HL-60 (cell line): ENCODE results near the gene TCHH.

Source experiments
- DNase-seq, 2 experiments: peaks; one replicate each; pipeline ENCODE4 v3.0.0-alpha.2; 2010 to 2020; ENCODE audit warnings: low read depth in 1 of 2, low spot score in 1 of 2
- H3K27ac ChIP-seq: fragments of 250-450 bp; sonication (Bioruptor Pico); replicated peaks from 2 replicates; pipeline ENCODE4 v1.5.1; 2020; ENCODE audit warnings: mild to moderate bottlenecking, moderate library complexity
- H3K27me3 ChIP-seq: fragments of 250-450 bp; sonication (Bioruptor Pico); 2 replicates; pipeline ENCODE4 v1.5.1; 2021; ENCODE audit warnings: mild to moderate bottlenecking, moderate library complexity; ENCODE audit not compliant: insufficient read depth, poor library complexity, severe bottlenecking
- H3K4me3 ChIP-seq: replicated peaks from 2 replicates; pipeline ENCODE4 v1.5.1; 2011; ENCODE audit warnings: mild to moderate bottlenecking, control low read depth, low read length; ENCODE audit not compliant: insufficient read depth
- CTCF ChIP-seq: IDR thresholded peaks from one replicate; pipeline ENCODE4 v1.5.1; 2011; ENCODE audit warnings: low read length, control low read depth, inconsistent platforms; ENCODE audit not compliant: insufficient read depth
- GABPA ChIP-seq: IDR thresholded peaks from 2 replicates; pipeline ENCODE4 v1.6.1; 2012; ENCODE audit warnings: low read depth
- POLR2AphosphoS5 ChIP-seq: IDR thresholded peaks from 2 replicates; pipeline ENCODE4 v1.6.1; 2012; ENCODE audit warnings: low read depth
- REST ChIP-seq: IDR thresholded peaks from 2 replicates; pipeline ENCODE4 v1.6.1; 2012; ENCODE audit warnings: low read depth; ENCODE audit not compliant: insufficient replicate concordance
- SPI1 ChIP-seq: IDR thresholded peaks from 2 replicates; pipeline ENCODE4 v1.6.1; 2012; ENCODE audit warnings: low read depth, mild to moderate bottlenecking, borderline replicate concordance

Gene TCHH

GRCh38 chr1:152078831-152079441, 36.3 kb downstream of the TCHH start:
- no peak for DNase-seq
- no peak for TF ChIP-seq REST
- Histone ChIP-seq H3K27ac (no peak overlapping the region), H3K4me3 (no peak overlapping the region), H3K27me3 (peaks cover 3% of the 10 kb centered on the region)

- TF ChIP-seq REST (no peak), CTCF (no peak), GABPA (no peak), POLR2AphosphoS5 (no peak), SPI1 (no peak)
- Histone ChIP-seq H3K27me3 (peaks cover 6% of the 10 kb centered on the region), H3K27ac (no peak overlapping the region), H3K4me3 (no peak overlapping the region)
- DNase-seq = no peak
Measured at GRCh38 chr1:152072311-152072710, 42.9 kb downstream of the TCHH start.

GRCh38 chr1:152071123-152071522, 44.1 kb downstream of the TCHH start:
- no peak overlapping the region for H3K4me3 ChIP-seq
- H3K27ac ChIP-seq = no peak overlapping the region
- DNase-seq = no peak
- H3K27me3 ChIP-seq = peaks cover 6% of the 10 kb centered on the region
- no peak for TF ChIP-seq GABPA
- no peak for TF ChIP-seq REST
- TF ChIP-seq CTCF = no peak
- no peak for TF ChIP-seq SPI1

- Histone ChIP-seq H3K27ac (no peak overlapping the region), H3K27me3 (peaks cover 6% of the 10 kb centered on the region), H3K4me3 (no peak overlapping the region)
- TF ChIP-seq SPI1 = no peak
- no peak for TF ChIP-seq GABPA
- no peak for TF ChIP-seq POLR2AphosphoS5
- TF ChIP-seq CTCF = no peak
- TF ChIP-seq REST = no peak
- no peak for DNase-seq
Measured at GRCh38 chr1:152067929-152068328, 47.3 kb downstream of the TCHH start.
